ENCODE results near the gene PKNOX2.

DNA sequence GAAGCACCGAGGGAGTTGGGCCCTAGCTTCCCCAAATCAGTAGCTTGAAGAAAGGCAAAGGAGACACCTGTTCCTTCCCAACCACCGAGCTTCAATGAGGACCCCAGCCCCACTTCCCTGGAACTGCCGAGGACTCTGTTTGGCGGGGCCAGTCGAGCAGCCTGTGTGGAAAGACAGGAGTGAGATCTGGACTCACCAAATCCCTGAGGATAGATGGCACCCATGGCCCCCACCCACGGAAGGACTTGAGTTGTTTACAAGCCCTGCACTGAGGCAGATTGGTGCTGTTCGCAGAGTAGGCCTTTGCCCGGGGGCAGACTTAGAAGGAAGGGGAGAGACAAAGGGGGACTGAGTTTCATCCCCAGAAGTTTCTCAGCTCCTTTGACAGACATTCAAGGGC, 266.9 kb downstream of the PKNOX2 start:
- TF ChIP-seq, protein P1, sequence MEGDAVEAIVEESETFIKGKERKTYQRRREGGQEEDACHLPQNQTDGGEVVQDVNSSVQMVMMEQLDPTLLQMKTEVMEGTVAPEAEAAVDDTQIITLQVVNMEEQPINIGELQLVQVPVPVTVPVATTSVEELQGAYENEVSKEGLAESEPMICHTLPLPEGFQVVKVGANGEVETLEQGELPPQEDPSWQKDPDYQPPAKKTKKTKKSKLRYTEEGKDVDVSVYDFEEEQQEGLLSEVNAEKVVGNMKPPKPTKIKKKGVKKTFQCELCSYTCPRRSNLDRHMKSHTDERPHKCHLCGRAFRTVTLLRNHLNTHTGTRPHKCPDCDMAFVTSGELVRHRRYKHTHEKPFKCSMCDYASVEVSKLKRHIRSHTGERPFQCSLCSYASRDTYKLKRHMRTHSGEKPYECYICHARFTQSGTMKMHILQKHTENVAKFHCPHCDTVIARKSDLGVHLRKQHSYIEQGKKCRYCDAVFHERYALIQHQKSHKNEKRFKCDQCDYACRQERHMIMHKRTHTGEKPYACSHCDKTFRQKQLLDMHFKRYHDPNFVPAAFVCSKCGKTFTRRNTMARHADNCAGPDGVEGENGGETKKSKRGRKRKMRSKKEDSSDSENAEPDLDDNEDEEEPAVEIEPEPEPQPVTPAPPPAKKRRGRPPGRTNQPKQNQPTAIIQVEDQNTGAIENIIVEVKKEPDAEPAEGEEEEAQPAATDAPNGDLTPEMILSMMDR (IDR thresholded peaks at IDR 0.05) = no peak
- TF ChIP-seq EP300 (IDR thresholded peaks at IDR 0.05) = no peak
- no peak for TF ChIP-seq POLR2A (IDR thresholded peaks at IDR 0.05)
- no peak for TF ChIP-seq POLR2AphosphoS5 (IDR thresholded peaks at IDR 0.05)

Measured in sigmoid colon (tissue), 4 donors.